OCI-LY7 (cell line): ENCODE data around the gene NOVA1.

Source experiments
- CTCF ChIP-seq: fragments of 200-600 bp; sonication (generic); conservative IDR thresholded peaks from 2 replicates; pipeline ENCODE4 v1.5.1; 2014; ENCODE audit warnings: mild to moderate bottlenecking, antibody characterized with exemption, low read length, moderate library complexity, mixed read lengths
- EZH2phosphoT487 ChIP-seq: fragments of 200-600 bp; sonication (generic); IDR thresholded peaks from 2 replicates; pipeline ENCODE4 v1.6.1; 2018; ENCODE audit warnings: low read depth, borderline replicate concordance, mild to moderate bottlenecking, mixed run types, antibody characterized with exemption, low read length, moderate library complexity, mixed read lengths

- no peak for TF ChIP-seq CTCF
- TF ChIP-seq EZH2phosphoT487, result no peak
Measured at GRCh38 chr14:26554069-26554772, 43.6 kb downstream of the NOVA1 start.
